Cerebellar cortex (tissue), 1 donor: ENCODE data around the gene MSI2.
A peak's percentile ranks its signal among the peaks of the same experiment; 100 is the strongest.

ENCODE experiments used
- DNase-seq: peaks from one replicate; pipeline ENCODE4 v3.0.0-alpha.2; 2015; ENCODE audit warnings: low spot score

MSI2 gene

GRCh38 chr17:57316361-57316760 lies 60.0 kb downstream of the MSI2 start:
- no peak for DNase-seq

GRCh38 chr17:57317079-57317478 lies 60.8 kb downstream of the MSI2 start:
- no peak for DNase-seq

DNA sequence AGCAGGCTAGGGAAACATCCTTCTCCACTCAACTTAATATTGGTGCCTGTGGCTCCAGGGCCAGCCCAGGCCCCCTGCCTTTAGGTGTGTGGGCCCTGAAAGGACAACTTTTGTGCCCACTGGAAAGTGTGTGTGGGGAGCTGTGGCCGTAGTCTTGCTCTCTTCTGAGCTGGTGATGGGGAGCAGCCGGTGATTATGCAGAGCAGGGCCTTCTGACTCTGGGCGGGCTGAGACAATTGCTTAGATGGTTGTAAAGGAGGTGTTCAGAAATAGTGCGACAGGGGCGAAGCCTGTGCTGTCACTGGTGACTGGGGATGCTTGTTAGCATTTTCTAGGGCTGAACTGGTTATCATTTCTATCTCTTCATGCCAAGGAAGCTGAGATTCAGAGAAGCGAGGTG lies 62.6 kb downstream of the MSI2 start:
- DNase-seq = no peak

GRCh38 chr17:57319806-57320205 lies 63.5 kb downstream of the MSI2 start:
- no peak for DNase-seq

GRCh38 chr17:57323391-57323790 lies 67.1 kb downstream of the MSI2 start:
- no peak for DNase-seq

DNA sequence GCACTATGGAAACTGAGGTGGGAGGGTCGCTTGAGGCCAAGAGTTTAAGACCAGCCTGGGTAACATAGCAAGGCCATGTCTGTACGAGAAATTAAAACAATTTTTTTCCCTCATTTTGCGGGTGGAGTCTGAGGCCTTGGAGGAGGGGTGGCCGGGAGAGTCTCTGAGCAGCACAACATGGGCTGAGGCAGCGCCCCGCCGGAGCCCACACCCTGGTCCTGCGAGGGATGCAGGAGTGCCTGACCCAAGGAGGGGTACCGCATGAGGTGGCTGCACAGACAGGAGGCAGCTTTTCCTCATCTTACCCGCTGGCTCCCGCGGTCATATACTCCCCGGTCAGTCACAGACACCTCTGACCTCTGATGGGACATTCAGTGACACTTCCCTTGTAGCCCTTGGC lies 67.7 kb downstream of the MSI2 start:
- no peak for DNase-seq

GRCh38 chr17:57324631-57325030 lies 68.3 kb downstream of the MSI2 start:
- no peak for DNase-seq

DNA sequence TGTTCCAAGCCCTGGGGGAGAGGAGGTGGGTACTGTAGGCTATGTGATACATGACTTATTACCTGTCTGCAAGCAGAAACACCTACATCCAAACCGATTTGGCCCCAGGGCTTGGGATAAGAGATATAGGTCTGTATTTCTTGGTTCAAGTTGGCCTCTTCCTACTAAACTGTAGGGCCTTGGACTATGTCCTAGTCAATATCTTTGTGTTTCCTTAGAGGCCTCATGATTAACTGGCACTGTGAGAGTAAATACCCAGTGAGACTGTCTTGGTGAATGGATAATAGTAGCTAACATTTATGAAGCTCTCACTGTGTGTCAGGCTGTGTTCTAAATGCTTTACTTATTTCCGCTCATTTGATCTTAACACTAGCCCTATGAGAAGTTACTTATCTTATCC lies 70.0 kb downstream of the MSI2 start:
- DNase-seq = no peak

- no peak for DNase-seq
Measured at GRCh38 chr17:57326764-57327163, 70.4 kb downstream of the MSI2 start.

DNA sequence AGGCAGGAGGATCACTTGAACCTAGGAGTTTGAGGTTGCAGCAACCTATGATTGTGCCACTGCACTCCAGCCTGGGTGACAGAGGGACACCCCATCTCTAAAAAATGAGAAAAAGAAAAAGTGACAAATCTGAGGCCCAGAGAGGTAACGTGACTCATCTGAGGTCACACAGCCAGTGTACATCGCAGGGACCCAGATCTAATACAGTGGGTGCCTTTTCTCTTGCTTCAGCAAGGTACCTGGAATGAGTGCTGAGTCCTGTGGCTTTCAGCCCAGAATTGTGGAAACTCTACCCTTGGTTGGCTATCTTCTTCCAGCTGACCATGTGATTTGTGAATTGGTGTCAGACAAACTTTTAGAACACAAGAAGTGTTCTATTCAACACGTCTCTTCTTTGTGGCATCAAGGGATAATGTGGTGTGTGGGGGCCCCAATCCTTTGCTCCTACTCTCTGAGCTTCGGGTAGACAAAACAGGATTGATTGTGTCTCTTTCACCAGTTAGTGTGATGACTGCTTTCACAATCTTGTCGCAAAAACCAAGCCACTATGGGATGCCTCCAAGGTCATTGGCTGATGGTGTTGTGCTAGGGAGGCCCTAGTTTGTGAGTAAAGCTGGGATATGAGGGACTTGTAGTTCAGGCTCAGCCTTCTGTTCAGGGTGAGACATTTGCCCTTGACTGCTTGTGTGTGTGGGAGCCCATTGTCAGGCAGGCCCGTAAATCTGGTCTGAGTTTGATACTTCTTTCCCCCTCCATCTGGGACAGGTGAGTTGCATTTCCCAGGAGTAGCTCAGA lies 71.0 kb downstream of the MSI2 start:
- no peak for DNase-seq

GRCh38 chr17:57328109-57328882 lies 72.0 kb downstream of the MSI2 start:
- no peak for DNase-seq

DNA sequence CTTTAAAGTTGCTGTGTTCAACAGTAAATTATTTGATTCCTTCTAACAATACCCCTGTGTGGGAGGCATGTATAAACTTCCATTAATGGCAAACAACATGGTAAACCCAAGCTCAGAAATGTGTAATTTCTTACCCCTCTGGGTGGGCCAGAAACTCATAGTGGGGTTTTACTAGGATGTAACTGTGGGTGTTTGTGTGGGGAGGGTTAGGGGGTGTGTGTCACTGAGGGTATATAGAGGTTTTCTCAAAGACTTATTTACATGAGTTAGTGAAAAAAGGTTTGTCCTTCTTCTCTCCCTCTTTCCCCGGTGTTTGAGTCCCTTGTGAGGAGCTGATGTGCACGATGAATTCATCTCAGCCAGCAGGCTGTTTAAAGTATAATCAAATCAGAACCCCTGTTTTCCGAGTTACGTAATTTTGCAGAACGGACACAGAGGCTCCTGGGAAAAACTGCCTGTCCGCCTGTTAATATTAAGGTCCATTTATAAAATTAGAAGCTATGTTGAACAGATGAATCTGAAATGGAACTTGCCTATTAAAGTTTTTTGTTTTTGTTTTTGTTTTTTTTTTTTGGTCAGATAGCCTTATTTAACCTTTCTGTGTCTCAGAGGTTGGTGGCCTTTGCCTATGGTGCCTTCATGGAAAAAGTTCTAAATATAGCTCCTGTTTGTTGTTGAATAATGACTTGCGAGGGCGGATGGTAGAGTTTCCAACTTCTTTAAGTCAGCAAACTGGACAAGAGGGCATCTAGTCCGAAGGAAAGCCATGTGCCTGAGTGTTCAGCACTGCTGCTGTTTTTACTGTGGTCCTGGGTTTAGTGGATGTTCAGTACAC lies 73.3 kb downstream of the MSI2 start:
- DNase-seq = no peak

DNA sequence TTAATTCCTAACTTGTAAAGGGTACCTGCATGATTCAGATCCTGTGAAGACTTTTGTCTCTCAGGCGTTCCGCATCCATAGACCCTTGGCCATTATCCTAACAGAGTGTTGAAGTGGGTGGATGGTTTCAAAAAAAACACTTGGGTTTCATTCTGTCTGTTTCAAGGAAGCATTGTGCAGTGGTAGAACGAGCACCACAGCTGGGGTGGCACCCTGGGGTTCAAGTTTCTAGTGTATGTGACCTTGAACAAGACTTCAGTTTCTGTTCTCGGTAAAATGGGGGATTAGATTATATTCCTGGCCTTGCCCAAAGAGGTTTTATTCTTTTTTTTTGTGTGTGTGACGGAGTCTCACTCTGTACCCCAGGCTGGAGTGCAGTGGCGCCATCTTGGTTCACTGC lies 74.3 kb downstream of the MSI2 start:
- no peak for DNase-seq

DNA sequence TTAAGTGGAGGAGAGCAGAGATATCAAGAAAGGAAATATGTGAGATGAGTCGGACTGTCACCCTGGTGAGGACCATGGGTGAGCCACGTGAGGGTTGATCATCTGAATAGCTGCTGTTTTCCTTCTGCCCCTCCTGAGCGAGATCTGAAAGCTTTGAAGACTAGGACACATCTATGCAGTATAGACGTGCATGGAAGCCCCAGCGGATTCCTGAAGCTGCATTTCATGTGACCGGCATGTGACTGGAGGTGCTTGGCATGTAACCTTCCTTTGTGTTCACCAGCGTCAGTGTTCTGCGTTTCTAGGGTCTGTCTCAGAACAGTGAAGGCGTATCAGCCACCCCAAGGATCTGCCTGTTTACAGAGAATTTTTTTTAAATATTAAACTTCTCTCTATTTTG lies 75.1 kb downstream of the MSI2 start:
- DNase-seq = no peak

DNA sequence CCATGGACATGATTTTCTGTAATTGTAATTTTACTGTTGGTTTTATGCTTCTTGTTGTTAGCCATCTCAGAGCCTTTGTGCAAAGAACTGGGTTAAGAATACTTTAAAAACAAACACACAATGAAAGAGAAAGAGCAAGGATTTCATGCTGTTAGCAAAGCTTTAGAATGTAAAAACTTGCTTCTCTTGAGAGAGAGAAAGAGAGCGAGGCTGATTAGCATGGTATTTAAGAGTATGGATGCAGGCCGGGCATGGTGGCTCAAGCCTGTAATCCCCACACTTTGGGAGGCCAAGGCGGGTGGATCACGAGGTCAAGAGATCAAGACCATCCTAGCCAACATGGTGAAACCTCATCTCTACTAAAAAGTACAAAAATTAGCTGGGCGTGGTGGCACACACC lies 76.2 kb downstream of the MSI2 start:
- DNase-seq = no peak

GRCh38 chr17:57335195-57335792 lies 79.0 kb downstream of the MSI2 start:
- no peak for DNase-seq

- peak; percentile 45 for DNase-seq
Measured at GRCh38 chr17:57337390-57337789, 81.1 kb downstream of the MSI2 start.

- DNase-seq = no peak
Measured at GRCh38 chr17:57338257-57338914, 82.1 kb downstream of the MSI2 start.

GRCh38 chr17:57340160-57340981 lies 84.0 kb downstream of the MSI2 start:
- no peak for DNase-seq

GRCh38 chr17:57341611-57342540 lies 85.6 kb downstream of the MSI2 start:
- DNase-seq = peak; percentile 54
